Upper lobe of left lung (tissue), 6 donors: ENCODE measurements around the gene ACP2. TPM values are rescaled to one million over a fixed set of nuclear protein-coding genes. Genes with fewer than 3 reads are reported as not detected.

Experiments
- ATAC-seq, 2 donors: fragments of 200-7000 bp; cut with Tn5 transposase; one replicate each; pipeline ENCODE4 v1.9.1; 2022; ENCODE audit warnings: mild to moderate bottlenecking in 2 of 2, moderate library complexity in 2 of 2; ENCODE audit not compliant: low FRiP score in 2 of 2
- DNase-seq, 2 donors: peaks; one replicate each; pipeline ENCODE4 v3.0.0-alpha.2; 2019 to 2020
- H3K27ac ChIP-seq, 4 donors: fragments of 200-600 bp; sonication (generic); one replicate each; pipeline ENCODE4 v1.5.1; 2016 to 2019
- H3K27me3 ChIP-seq, 4 donors: fragments of 200-600 bp; sonication (generic); one replicate each; pipeline ENCODE4 v1.5.1; 2017 to 2019
- H3K36me3 ChIP-seq, 4 donors: fragments of 200-600 bp; sonication (generic); one replicate each; pipeline ENCODE4 v1.5.1; 2016 to 2019
- H3K4me1 ChIP-seq, 4 donors: fragments of 200-600 bp; sonication (generic); one replicate each; pipeline ENCODE4 v1.5.1; 2018 to 2019
- H3K4me3 ChIP-seq, 4 donors: fragments of 200-600 bp; sonication (generic); one replicate each; pipeline ENCODE4 v1.5.1; 2017 to 2019; ENCODE audit warnings: mild to moderate bottlenecking in 2 of 4, moderate library complexity in 1 of 4
- H3K9me3 ChIP-seq, 4 donors: fragments of 200-600 bp; sonication (generic); one replicate each; pipeline ENCODE4 v1.5.1; 2018 to 2019
- EP300 ChIP-seq, 4 donors: sonication (generic); formaldehyde crosslinking; IDR thresholded peaks; one replicate each; pipeline ENCODE4 v1.5.1; 2017; ENCODE audit warnings: antibody characterized with exemption in 4 of 4, control low read depth in 2 of 4
- POLR2A ChIP-seq, 4 donors: fragments of 450-650 bp; IDR thresholded peaks; one replicate each; pipeline ENCODE4 v1.5.1; 2016 to 2017; ENCODE audit warnings: antibody characterized with exemption in 4 of 4, mild to moderate bottlenecking in 2 of 4
- POLR2AphosphoS5 ChIP-seq, 2 donors: sonication (generic); formaldehyde crosslinking; IDR thresholded peaks; one replicate each; pipeline ENCODE4 v1.5.1; 2017; ENCODE audit warnings: antibody characterized with exemption in 2 of 2
- WGBS, 2 donors: methylation state at CpG; one replicate each; pipeline ENCODE4 v1.1.5; 2017 to 2018; 5-methylcytosine and 5-hydroxymethylcytosine counted together
- total RNA-seq, 6 donors: library from RNA; depleted of rRNA in 4 of 6; stranded (reverse); fragments of >200 nt in 4 of 6; gene quantifications; one replicate each; pipeline versions ENCODE4 v1.1.0 to v1.2.1, GENCODE V29; 2016 to 2021
- TF ChIP-seq, protein P1 (sequence below), 6 experiments: fragments of 450-650 bp in 4 of 6; fragments of 200-600 bp in 2 of 6; sonication (generic) in 2 of 6; IDR thresholded peaks; one replicate each; pipeline ENCODE4 v1.5.1; 2016 to 2019; ENCODE audit warnings: antibody characterized with exemption in 6 of 6
- donor health status: DM: no; HTN: no; CAD: no; lungs with moderate emphysema.
- donor health status: DM: no; HTN: yes; CAD: no; lungs with severe emphysema.

ACP2 gene
- total RNA-seq, 6 donors from 2014 or later: 37.0 to 78.6 (median 46.5) TPM

GRCh38 chr11:47236482-47236881, 12.1 kb downstream of the ACP2 start:
- WGBS, 2 donors: 80 to 86% methylated on average over 5 of the region's 5 CpGs
- ATAC-seq (no peak), DNase-seq (no peak)
- Histone ChIP-seq H3K4me1 (peaks cover 0 to 5% (median 0%) of the 10 kb centered on the region in 4 donors), H3K36me3 (peaks cover 18 to 45% (median 31%) of the 10 kb centered on the region in 4 donors), H3K27me3 (no peaks in the 10 kb centered on the region), H3K4me3 (no peak overlapping the region), H3K9me3 (no peaks in the 10 kb centered on the region), H3K27ac (no peak overlapping the region)
- TF ChIP-seq EP300 (IDR thresholded peaks at IDR 0.05): no peak
- TF ChIP-seq, protein P1, sequence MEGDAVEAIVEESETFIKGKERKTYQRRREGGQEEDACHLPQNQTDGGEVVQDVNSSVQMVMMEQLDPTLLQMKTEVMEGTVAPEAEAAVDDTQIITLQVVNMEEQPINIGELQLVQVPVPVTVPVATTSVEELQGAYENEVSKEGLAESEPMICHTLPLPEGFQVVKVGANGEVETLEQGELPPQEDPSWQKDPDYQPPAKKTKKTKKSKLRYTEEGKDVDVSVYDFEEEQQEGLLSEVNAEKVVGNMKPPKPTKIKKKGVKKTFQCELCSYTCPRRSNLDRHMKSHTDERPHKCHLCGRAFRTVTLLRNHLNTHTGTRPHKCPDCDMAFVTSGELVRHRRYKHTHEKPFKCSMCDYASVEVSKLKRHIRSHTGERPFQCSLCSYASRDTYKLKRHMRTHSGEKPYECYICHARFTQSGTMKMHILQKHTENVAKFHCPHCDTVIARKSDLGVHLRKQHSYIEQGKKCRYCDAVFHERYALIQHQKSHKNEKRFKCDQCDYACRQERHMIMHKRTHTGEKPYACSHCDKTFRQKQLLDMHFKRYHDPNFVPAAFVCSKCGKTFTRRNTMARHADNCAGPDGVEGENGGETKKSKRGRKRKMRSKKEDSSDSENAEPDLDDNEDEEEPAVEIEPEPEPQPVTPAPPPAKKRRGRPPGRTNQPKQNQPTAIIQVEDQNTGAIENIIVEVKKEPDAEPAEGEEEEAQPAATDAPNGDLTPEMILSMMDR (IDR thresholded peaks at IDR 0.05): no peak
- no peak for TF ChIP-seq POLR2AphosphoS5 (IDR thresholded peaks at IDR 0.05)
- TF ChIP-seq POLR2A (IDR thresholded peaks at IDR 0.05): no peak

- 95% methylated on average over 4 to 12 of the region's 12 CpGs for WGBS, 2 donors
- DNase-seq: no peak
- Histone ChIP-seq H3K9me3 (no peaks in the 10 kb centered on the region), H3K4me1 (no peaks in the 10 kb centered on the region), H3K4me3 (no peak overlapping the region), H3K36me3 (peaks cover 13 to 32% (median 22%) of the 10 kb centered on the region in 4 donors), H3K27me3 (no peaks in the 10 kb centered on the region), H3K27ac (no peak overlapping the region)
- TF ChIP-seq, protein P1 (IDR thresholded peaks at IDR 0.05): no peak
- TF ChIP-seq POLR2A (IDR thresholded peaks at IDR 0.05): no peak
- TF ChIP-seq EP300 (IDR thresholded peaks at IDR 0.05): no peak
- no peak for TF ChIP-seq POLR2AphosphoS5 (IDR thresholded peaks at IDR 0.05)
- ATAC-seq: no peak
Observed at GRCh38 chr11:47235163-47235562, 13.5 kb downstream of the ACP2 start.

DNA sequence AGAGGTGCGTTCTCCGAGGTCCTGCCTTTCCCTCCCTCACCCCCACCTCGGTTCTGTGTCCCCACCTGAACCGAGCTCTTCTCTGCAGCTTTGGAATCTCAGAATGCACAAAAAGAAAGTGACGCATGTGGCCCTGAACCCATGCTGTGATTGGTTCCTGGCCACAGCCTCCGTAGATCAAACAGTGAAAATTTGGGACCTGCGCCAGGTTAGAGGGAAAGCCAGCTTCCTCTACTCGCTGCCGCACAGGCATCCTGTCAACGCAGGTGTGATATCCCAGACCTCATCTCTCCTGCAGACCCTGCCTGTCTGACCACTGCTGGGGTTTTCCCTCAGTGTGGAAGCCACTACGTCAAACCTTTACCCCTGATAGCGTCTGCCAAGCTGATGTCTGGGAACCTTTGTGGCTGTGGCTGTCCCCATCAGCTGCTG, 13.9 kb downstream of the ACP2 start:
- Histone ChIP-seq H3K4me1 (no peaks in the 10 kb centered on the region), H3K27me3 (no peaks in the 10 kb centered on the region), H3K9me3 (no peaks in the 10 kb centered on the region), H3K36me3 (peaks cover 8 to 27% (median 17%) of the 10 kb centered on the region in 4 donors), H3K27ac (no peak overlapping the region), H3K4me3 (peak overlapping the region in 3 of 4 donors; percentile 7 to 34 (median 19))
- ATAC-seq (peak; percentile 56), DNase-seq (peak in 1 of 2 donors; percentile 62)
- TF ChIP-seq EP300 (IDR thresholded peaks at IDR 0.05): no peak
- 43 to 57% methylated on average over 11 to 12 of the region's 12 CpGs for WGBS, 2 donors

DNA sequence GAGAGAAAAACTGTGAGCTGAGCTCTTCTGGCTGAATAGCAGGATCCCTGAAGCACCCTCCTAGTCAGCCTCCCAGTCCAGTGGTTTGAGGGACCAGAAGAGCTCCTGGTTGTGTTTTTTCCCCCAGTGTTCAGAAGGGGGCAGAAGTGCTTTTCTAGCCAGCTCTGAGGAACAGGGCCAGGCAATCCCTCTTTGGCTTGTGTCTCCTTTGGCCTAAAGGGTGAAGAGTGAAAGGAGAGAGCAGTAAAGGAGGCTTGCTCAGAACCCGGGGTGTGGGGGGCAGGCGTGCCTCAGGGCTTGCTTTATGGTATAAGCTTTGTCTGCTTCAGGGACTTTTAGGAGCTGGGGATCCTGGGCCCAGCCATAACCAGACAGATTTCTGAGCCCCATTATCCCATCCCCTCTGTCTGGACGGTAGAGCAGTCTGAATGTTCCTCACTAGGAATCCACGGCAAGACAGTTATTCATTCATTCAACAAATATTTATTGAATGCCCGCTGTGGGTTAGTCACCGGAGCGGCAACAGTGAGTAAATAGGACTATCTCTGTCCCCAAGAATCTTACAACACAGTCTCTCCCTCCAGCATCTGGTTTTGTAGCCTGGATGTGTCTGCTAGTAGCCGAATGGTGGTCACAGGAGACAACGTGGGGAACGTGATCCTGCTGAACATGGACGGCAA, 14.5 kb downstream of the ACP2 start:
- peak overlapping the region in 3 of 4 donors; percentile 7 to 34 (median 19) for H3K4me3 ChIP-seq
- H3K36me3 ChIP-seq: peaks cover 2 to 21% (median 12%) of the 10 kb centered on the region in 4 donors
- DNase-seq (peak in 1 of 2 donors; percentile 42), ATAC-seq (peak; percentile 55 to 73)
- H3K27me3 ChIP-seq: no peaks in the 10 kb centered on the region
- no peaks in the 10 kb centered on the region for H3K4me1 ChIP-seq
- 45 to 84% methylated on average over 11 of the region's 11 CpGs for WGBS, 2 donors
- no peak overlapping the region for H3K27ac ChIP-seq
- TF ChIP-seq, protein P1 (IDR thresholded peaks at IDR 0.05): peak in 2 of 6 experiments; percentile 13 to 15
- no peak for TF ChIP-seq POLR2A (IDR thresholded peaks at IDR 0.05)
- TF ChIP-seq EP300 (IDR thresholded peaks at IDR 0.05): no peak
- TF ChIP-seq POLR2AphosphoS5 (IDR thresholded peaks at IDR 0.05): no peak
- H3K9me3 ChIP-seq: no peaks in the 10 kb centered on the region

- Histone ChIP-seq H3K36me3 (peaks cover 0 to 14% (median 8%) of the 10 kb centered on the region in 4 donors), H3K9me3 (no peaks in the 10 kb centered on the region), H3K27ac (no peak overlapping the region), H3K27me3 (no peaks in the 10 kb centered on the region), H3K4me3 (no peak overlapping the region), H3K4me1 (no peaks in the 10 kb centered on the region)
- TF ChIP-seq POLR2A (IDR thresholded peaks at IDR 0.05): no peak
- TF ChIP-seq, protein P1 (IDR thresholded peaks at IDR 0.05): no peak
- no peak for TF ChIP-seq POLR2AphosphoS5 (IDR thresholded peaks at IDR 0.05)
- no peak for TF ChIP-seq EP300 (IDR thresholded peaks at IDR 0.05)
- no peak for ATAC-seq
- no peak for DNase-seq
- 98 to 100% methylated on average over 4 of the region's 4 CpGs for WGBS, 2 donors
Observed at GRCh38 chr11:47233051-47233450, 15.6 kb downstream of the ACP2 start.
